GM10266 (cell line): ENCODE results near the gene MAPK7.

Source experiments
- DNase-seq: peaks from one replicate; pipeline ENCODE4 v3.0.0; 2012; ENCODE audit errors: extremely low spot score
- TF ChIP-seq, protein P1 (sequence below): IDR thresholded peaks from 2 replicates; pipeline ENCODE4 v1.5.1; 2012; ENCODE audit warnings: mild to moderate bottlenecking, low read depth; ENCODE audit not compliant: control insufficient read depth, insufficient read depth; ENCODE audit errors: missing control alignments

The MAPK7 gene

DNA sequence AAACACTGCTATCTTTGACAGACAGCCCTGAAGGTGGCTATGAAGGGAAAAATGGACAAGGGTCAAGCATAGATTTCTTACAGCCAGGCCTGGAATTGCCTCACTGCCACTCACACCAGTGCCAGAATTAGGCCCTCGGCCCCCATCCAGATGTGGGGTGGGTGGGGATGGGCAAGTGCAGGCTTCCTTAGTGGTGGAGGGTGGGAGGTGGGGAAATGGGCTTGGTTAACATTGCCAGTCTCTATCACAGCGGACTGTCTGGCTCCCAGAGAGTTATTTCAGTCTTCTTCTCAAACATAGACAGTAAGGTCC lies 40.6 kb upstream of the MAPK7 start:
- no peak for DNase-seq
- TF ChIP-seq, protein P1, sequence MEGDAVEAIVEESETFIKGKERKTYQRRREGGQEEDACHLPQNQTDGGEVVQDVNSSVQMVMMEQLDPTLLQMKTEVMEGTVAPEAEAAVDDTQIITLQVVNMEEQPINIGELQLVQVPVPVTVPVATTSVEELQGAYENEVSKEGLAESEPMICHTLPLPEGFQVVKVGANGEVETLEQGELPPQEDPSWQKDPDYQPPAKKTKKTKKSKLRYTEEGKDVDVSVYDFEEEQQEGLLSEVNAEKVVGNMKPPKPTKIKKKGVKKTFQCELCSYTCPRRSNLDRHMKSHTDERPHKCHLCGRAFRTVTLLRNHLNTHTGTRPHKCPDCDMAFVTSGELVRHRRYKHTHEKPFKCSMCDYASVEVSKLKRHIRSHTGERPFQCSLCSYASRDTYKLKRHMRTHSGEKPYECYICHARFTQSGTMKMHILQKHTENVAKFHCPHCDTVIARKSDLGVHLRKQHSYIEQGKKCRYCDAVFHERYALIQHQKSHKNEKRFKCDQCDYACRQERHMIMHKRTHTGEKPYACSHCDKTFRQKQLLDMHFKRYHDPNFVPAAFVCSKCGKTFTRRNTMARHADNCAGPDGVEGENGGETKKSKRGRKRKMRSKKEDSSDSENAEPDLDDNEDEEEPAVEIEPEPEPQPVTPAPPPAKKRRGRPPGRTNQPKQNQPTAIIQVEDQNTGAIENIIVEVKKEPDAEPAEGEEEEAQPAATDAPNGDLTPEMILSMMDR: no peak

DNA sequence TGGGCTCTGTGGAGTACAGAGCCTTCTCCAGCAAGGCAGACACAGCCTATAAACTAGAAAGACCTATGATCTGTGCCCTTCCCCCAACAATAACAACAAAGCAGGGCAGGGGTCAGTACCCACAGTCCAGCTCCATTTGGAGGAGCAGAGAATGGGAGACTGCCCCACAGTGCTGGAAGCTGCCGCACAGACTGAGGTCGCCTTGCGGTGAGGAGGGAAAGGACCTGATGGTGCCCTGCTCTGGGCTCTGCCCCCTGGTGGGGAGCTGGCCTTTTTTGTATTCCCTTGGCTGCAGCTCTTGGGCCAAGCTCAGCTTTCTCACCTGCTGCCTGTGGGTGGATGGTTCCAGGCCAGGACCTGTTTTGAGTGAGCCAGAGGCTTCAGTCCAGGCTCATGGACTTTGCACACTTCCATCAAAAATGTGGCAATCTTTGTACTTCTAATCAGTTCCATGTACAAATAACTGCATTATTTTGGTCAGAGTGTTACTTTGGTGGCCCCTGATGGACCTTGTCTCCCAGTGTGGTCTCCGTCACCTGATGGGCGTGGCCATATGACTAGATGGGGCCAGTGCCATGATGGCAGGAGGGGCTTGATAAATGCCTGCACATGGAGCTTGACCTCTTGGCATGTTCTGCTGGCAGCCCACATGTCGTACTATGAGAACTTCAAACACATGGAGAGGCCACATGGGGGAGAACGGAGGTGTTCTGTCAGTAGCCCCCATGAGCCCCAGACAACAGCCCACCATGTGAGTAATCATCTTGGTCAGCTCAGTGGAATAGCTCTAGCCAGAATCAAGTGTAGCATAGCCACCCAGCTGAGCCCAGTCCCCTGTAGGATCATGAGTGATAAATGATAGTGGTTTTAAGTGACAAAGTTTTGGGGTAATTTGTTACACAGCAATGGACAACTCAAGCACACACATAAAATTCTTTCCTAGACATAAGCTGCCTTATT lies 40.0 kb upstream of the MAPK7 start:
- TF ChIP-seq, protein P1: peak; percentile 71
- DNase-seq: peak; percentile 81

DNA sequence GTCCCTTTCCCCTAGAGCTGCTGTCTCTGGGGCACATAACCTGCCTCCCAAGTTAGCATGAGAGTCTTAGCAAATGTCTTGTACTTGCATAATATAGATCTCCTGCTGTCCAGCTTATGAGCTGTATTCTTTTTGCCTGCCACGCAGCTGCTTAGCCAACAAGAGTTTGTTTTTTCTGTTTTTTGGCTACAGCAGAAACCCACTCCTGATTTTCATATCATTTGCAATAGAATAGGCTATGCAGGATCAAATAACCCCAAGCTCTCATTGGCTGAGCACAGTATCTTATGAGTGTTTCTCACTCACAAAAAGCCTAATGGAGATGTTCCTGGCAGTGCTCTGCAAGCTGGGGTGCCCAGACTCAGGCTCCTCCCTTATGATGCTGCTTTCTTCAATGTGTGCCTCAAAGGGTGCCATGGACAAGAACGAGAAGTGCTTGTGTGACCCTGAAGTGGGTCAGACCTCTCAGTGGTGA lies 38.9 kb upstream of the MAPK7 start:
- TF ChIP-seq, protein P1: no peak
- DNase-seq: no peak

DNA sequence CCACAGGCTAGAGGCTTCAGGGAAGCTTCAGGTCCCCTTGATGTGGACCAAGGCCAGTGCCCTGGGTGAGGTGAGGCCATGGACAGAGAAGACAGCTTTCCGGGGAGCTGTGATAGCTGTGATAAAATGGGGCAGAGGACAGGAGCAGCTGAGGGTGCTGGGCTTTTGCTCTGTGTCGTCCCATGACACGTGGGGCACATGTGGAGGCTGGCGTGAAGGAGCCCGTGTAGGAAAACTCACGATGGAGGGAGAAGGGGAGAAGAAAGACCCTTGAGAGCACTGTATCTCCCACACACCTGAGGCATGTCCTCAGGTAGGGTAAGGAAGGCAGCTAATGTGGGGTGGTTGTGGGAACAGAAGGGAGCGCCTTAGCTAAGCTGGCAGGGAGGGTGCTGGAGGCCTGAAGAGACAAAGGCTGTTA lies 37.1 kb upstream of the MAPK7 start:
- TF ChIP-seq, protein P1: no peak
- no peak for DNase-seq

DNA sequence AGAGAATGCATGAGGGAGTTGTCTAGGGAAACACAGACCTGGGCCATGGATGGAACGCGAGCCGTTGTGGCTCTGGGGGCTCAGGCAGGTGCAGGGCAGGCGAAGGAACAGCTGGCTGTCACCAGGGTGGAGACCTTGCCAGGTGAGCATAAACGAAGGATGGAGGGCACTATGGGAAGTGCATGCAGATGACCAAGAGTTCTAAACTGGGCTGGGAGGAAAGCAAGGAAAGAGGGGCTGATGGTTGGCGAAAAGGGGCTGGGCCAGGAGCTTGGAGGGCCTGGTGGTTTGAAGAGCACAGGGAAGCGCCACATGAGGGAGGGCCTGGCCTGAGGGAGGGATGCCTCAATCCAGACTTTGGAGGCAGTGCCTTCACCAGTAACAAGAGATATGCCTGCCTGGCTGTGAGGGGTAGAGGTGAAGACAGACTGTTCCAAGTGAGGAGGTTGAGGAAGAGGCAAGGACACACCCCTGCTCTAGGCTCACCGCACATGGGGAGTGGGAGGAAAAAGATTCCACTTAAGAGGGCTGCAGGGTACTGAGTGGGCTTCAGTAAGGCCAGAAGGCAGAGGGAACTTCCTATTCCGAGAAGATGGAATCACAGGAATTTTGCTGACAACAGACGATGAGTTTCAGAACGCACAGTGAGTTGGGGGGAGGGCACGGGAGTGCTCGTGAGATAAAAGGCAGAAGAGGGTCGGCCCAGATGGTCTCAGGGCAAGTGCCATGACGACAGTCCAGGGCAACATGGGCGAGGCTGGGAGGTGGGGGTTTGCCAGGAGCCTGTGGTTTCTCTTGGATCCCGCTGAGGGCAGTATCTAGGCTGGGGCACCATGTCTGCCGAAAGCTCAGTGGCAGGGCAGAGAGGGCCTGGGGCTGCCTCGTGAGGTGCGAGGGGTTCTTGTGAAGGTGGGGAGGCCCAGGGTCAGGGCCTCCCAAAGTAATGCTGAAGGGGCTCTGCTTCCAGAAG lies 36.4 kb upstream of the MAPK7 start:
- TF ChIP-seq, protein P1: no peak
- DNase-seq: no peak

DNA sequence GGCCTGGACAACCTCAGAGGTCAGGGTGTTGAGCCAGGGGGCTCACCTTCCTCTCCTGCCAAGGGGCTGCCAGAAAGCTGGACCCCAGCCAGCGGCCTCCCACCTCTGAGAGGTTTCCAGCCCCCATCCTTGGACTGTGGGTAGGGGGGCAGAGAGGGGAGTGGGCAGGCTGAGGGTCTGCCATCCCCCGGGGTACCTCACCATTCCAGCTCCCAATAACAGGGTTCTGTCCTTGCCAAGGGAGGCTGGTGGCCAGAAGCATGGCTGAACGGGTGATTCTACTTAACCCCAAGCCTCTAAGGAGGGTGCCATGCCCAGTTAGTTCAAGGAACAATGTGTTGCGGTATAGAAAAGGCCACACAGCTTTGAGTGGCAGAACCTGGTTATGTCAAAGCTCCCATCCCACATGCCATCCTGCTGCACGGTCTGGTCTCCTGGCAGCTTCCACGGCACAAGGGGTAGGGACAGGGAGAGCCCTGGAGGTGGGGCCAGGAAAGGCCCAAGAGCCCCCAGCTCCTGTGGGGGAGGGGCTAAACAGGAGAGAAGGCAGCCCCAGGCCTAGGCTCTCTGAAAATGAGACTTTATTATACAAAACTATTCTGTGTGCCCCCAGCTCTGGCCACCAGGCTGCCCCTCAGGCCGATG lies 35.6 kb upstream of the MAPK7 start:
- TF ChIP-seq, protein P1: no peak
- no peak for DNase-seq

DNA sequence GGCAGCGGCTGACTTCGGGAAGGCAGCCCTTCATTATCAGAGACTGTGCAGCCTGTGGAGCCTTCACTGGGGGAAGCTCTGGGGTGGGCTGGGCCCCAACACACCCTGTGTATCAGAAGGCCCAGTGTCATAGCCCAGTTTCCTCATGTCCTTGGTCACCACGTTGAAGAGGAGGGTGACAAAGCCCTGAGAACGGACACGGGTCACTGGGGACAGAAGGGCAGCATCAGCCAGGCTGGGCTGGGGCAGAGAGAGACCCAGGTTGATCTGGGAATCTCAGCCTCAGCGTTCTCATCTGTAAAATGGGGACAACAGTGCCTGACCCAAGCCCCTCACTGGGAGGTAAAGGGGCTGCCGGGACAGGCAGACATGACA lies 35.1 kb upstream of the MAPK7 start:
- no peak for DNase-seq
- TF ChIP-seq, protein P1: no peak
